Liver (tissue), 9 donors: ENCODE results near the gene DNAAF8. TPM values are rescaled to one million over a fixed set of nuclear protein-coding genes. Genes with fewer than 3 reads are reported as not detected.

Experiments used
- DNase-seq: peaks from one replicate; pipeline ENCODE4 v3.0.0-alpha.2; 2017; ENCODE audit warnings: low spot score
- H3K27ac ChIP-seq, 2 donors: one replicate each; pipeline ENCODE4 v1.7.0; 2013; ENCODE audit warnings: inconsistent platforms in 2 of 2, low read length in 2 of 2, control low read depth in 1 of 2, low read depth in 1 of 2, mild to moderate bottlenecking in 1 of 2
- H3K27me3 ChIP-seq, 4 donors: one replicate each; pipeline versions ENCODE4 v1.6.1 to v1.7.0; 2013; ENCODE audit warnings: low read length in 3 of 4, inconsistent platforms in 1 of 4, mild to moderate bottlenecking in 1 of 4, moderate library complexity in 1 of 4; ENCODE audit not compliant: control insufficient read depth in 4 of 4, insufficient read depth in 4 of 4
- H3K36me3 ChIP-seq, 4 donors: one replicate each; pipeline versions ENCODE4 v1.6.1 to v1.7.0; 2013; ENCODE audit warnings: low read length in 3 of 4, mild to moderate bottlenecking in 3 of 4, low read depth in 1 of 4, moderate library complexity in 1 of 4; ENCODE audit not compliant: control insufficient read depth in 4 of 4, insufficient read depth in 3 of 4
- H3K4me1 ChIP-seq, 4 donors: one replicate each; pipeline versions ENCODE4 v1.6.1 to v1.7.0; 2013; ENCODE audit warnings: low read length in 3 of 4, mild to moderate bottlenecking in 3 of 4, moderate library complexity in 1 of 4; ENCODE audit not compliant: control insufficient read depth in 4 of 4, insufficient read depth in 4 of 4
- H3K4me3 ChIP-seq, 3 donors: one replicate each; pipeline versions ENCODE4 v1.6.1 to v1.7.0; 2013; ENCODE audit warnings: low read length in 3 of 3, control low read depth in 1 of 3, low read depth in 1 of 3, mild to moderate bottlenecking in 1 of 3
- H3K9ac ChIP-seq, 2 donors: one replicate each; pipeline ENCODE4 v1.7.0; 2013; ENCODE audit warnings: low read length in 2 of 2, mild to moderate bottlenecking in 2 of 2, moderate library complexity in 2 of 2, control low read depth in 1 of 2, low read depth in 1 of 2
- H3K9me3 ChIP-seq, 4 donors: one replicate each; pipeline versions ENCODE4 v1.6.1 to v1.7.0; 2013; ENCODE audit warnings: low read length in 3 of 4; ENCODE audit not compliant: control insufficient read depth in 4 of 4
- EGR1 ChIP-seq, 2 donors: IDR thresholded peaks; 2 replicates each; pipeline ENCODE4 v1.6.1; 2016 to 2018; ENCODE audit warnings: antibody characterized with exemption in 2 of 2, low read depth in 2 of 2
- FOXA2 ChIP-seq: IDR thresholded peaks from 2 replicates; pipeline ENCODE4 v1.6.1; 2016; ENCODE audit warnings: antibody characterized with exemption
- HNF4G ChIP-seq: IDR thresholded peaks from 2 replicates; pipeline ENCODE4 v1.6.1; 2016; ENCODE audit warnings: antibody characterized with exemption
- JUND ChIP-seq, 2 donors: IDR thresholded peaks; 2 replicates each; pipeline ENCODE4 v1.6.1; 2016; ENCODE audit warnings: antibody characterized with exemption in 2 of 2
- NR2F2 ChIP-seq: IDR thresholded peaks from 2 replicates; pipeline ENCODE4 v1.6.1; 2016; ENCODE audit warnings: antibody characterized with exemption
- RAD21 ChIP-seq, 2 donors: IDR thresholded peaks; 2 replicates each; pipeline ENCODE4 v1.6.1; 2016; ENCODE audit warnings: antibody characterized with exemption in 2 of 2, mild to moderate bottlenecking in 2 of 2
- TAF1 ChIP-seq: conservative IDR thresholded peaks from 2 replicates; pipeline ENCODE4 v1.6.1; 2016; ENCODE audit warnings: antibody characterized with exemption, mild to moderate bottlenecking
- WGBS: extraction: QIAGEN DNeasy Blood & Tissue Kit; methylation state at CpG from one replicate; pipeline ENCODE4 v1.1.7; 2013; 5-methylcytosine and 5-hydroxymethylcytosine counted together
- polyA plus RNA-seq, 2 donors: library from polyadenylated mRNA; stranded (reverse) in 1 of 2; unstranded in 1 of 2; fragments of 200-250 nt in 1 of 2; fragments of >200 nt in 1 of 2; fragmentation: Nextera tagmentation in 1 of 2; extraction: Ambion mirVana in 1 of 2; gene quantifications; one replicate each; pipeline versions ENCODE4 v1.2.1 to v1.2.3, GENCODE V29; 2013 to 2015
- total RNA-seq, 2 donors: library from RNA; depleted of rRNA; stranded (reverse); fragments of >200 nt; gene quantifications; one replicate each; pipeline ENCODE4 v1.2.3, GENCODE V29; 2014
- TF ChIP-seq, protein P1 (sequence below): IDR thresholded peaks from 2 replicates; pipeline ENCODE4 v1.6.1; 2016; ENCODE audit warnings: antibody characterized with exemption
- TF ChIP-seq, protein P2 (sequence below): IDR thresholded peaks from 2 replicates; pipeline ENCODE4 v1.6.1; 2016; ENCODE audit warnings: antibody characterized with exemption
- TF ChIP-seq, protein P3 (sequence below): IDR thresholded peaks from 2 replicates; pipeline ENCODE4 v1.6.1; 2016; ENCODE audit warnings: antibody characterized with exemption, mild to moderate bottlenecking
- TF ChIP-seq, protein P4 (sequence below): IDR thresholded peaks from 2 replicates; pipeline ENCODE4 v1.6.1; 2016; ENCODE audit warnings: antibody characterized with exemption
- donor health status: healthy.
- donor health status: healthy.
- donor health status: healthy.
- donor health status: healthy.
- donor health status: healthy.

Gene DNAAF8
- total and polyA plus RNA-seq, 4 donors, result 0.33 to 0.75 (median 0.56) TPM

DNA sequence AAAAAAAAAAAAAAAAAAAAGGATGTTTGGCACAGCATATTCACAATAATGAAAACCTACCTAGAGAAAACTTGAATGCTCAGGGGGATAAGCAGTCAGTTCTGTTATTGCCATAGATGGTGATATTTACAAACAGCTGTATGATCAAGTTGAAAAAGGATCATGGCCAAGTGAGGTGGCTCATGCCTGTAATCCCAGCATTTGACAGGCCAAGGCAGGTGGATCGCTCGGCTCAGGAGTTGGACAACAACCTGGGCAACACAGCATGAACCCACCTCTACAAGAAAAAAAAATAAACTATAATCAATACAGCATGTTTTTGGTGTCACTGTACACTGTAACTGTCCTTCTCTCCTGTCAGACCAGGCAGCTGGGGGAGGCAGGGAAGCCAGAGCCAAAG lies 19.3 kb upstream of the DNAAF8 start:
- H3K9me3 ChIP-seq, result no peaks in the 10 kb centered on the region
- peaks cover 2 to 40% (median 21%) of the 10 kb centered on the region in 4 donors for H3K36me3 ChIP-seq
- TF ChIP-seq EGR1 (IDR thresholded peaks at IDR 0.05; ENCODE audit: low read depth in 2 of 2) (no peak), HNF4G (no peak), JUND (IDR thresholded peaks at IDR 0.05) (no peak)
- TF ChIP-seq, protein P1, sequence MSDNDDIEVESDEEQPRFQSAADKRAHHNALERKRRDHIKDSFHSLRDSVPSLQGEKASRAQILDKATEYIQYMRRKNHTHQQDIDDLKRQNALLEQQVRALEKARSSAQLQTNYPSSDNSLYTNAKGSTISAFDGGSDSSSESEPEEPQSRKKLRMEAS, result no peak
- no peaks in the 10 kb centered on the region for H3K4me1 ChIP-seq
- H3K27me3 ChIP-seq, result no peaks in the 10 kb centered on the region
- H3K4me3 ChIP-seq, result no peak overlapping the region
- 97% methylated on average over 2 of the region's 2 CpGs for WGBS
- no peak overlapping the region for H3K9ac ChIP-seq
- DNase-seq, result no peak
- no peak overlapping the region for H3K27ac ChIP-seq

DNA sequence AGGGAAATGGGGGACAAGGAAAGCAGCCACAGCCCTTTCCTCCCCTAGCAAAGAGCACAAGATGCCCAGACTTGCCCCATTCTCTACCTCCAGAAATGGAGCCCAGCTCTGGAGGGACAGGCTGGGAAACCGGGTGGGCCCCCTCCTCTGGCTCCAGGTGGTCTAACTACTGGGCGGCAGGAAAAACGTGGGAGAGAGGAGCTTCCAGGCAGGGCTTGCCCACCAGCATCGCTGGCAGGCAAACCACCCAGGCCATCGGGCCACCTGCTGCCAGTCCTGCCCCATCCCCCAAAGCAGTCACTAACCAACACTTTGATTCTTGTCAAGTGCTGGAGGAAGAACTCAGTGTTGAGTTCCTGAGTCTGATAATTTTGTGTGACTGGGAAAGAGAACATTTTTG lies 15.9 kb upstream of the DNAAF8 start:
- no peak overlapping the region for H3K27ac ChIP-seq
- H3K4me3 ChIP-seq, result no peak overlapping the region
- H3K9me3 ChIP-seq, result no peaks in the 10 kb centered on the region
- peaks cover 3 to 31% (median 18%) of the 10 kb centered on the region in 4 donors for H3K36me3 ChIP-seq
- WGBS, result 90% methylated on average over 5 of the region's 5 CpGs
- TF ChIP-seq TAF1, result no peak
- TF ChIP-seq NR2F2, result no peak
- TF ChIP-seq, protein P2, sequence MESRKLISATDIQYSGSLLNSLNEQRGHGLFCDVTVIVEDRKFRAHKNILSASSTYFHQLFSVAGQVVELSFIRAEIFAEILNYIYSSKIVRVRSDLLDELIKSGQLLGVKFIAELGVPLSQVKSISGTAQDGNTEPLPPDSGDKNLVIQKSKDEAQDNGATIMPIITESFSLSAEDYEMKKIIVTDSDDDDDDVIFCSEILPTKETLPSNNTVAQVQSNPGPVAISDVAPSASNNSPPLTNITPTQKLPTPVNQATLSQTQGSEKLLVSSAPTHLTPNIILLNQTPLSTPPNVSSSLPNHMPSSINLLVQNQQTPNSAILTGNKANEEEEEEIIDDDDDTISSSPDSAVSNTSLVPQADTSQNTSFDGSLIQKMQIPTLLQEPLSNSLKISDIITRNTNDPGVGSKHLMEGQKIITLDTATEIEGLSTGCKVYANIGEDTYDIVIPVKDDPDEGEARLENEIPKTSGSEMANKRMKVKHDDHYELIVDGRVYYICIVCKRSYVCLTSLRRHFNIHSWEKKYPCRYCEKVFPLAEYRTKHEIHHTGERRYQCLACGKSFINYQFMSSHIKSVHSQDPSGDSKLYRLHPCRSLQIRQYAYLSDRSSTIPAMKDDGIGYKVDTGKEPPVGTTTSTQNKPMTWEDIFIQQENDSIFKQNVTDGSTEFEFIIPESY, result no peak
- TF ChIP-seq, protein P1, result no peak
- H3K27me3 ChIP-seq, result no peaks in the 10 kb centered on the region
- DNase-seq, result no peak
- no peaks in the 10 kb centered on the region for H3K4me1 ChIP-seq
- H3K9ac ChIP-seq, result no peak overlapping the region

DNA sequence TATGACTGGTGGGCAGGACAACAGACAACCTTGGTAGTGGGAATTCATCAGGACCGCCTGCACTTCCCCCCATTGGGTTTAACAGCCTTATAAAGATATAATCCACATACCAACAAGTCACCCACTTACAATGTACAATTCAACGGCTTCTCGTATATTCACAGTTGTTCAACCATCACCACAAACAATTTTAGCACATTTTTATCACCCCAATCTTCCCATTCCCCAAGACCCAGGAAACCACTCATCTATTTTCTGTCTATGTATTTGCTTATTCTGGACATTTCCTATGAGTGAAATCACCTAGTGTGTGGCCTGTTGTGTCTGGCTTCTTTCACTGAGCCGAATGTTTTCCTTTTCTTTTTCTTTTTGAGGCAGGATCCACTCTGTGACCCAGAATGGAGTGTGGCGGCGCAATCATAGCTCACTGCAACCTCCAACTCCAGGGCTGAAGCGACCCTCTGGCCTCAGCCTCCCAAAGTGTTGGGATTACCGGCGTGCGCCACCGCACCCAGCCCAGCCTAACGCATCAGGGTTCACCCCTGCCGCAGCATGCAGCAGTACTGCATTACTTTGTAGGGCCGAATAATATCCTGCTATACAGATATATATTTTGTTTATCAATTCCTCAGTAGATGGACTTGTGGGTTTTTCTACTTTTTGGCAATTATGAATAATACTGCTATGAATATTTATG lies 11.1 kb upstream of the DNAAF8 start:
- no peaks in the 10 kb centered on the region for H3K27me3 ChIP-seq
- no peaks in the 10 kb centered on the region for H3K9me3 ChIP-seq
- peaks cover 11 to 40% (median 21%) of the 10 kb centered on the region in 4 donors for H3K36me3 ChIP-seq
- no peak overlapping the region for H3K4me3 ChIP-seq
- no peak for DNase-seq
- no peak overlapping the region for H3K9ac ChIP-seq
- 97% methylated on average over 14 of the region's 14 CpGs for WGBS
- no peak overlapping the region for H3K27ac ChIP-seq
- TF ChIP-seq FOXA2 (no peak), RAD21 (IDR thresholded peaks at IDR 0.05) (no peak)
- TF ChIP-seq, protein P3, sequence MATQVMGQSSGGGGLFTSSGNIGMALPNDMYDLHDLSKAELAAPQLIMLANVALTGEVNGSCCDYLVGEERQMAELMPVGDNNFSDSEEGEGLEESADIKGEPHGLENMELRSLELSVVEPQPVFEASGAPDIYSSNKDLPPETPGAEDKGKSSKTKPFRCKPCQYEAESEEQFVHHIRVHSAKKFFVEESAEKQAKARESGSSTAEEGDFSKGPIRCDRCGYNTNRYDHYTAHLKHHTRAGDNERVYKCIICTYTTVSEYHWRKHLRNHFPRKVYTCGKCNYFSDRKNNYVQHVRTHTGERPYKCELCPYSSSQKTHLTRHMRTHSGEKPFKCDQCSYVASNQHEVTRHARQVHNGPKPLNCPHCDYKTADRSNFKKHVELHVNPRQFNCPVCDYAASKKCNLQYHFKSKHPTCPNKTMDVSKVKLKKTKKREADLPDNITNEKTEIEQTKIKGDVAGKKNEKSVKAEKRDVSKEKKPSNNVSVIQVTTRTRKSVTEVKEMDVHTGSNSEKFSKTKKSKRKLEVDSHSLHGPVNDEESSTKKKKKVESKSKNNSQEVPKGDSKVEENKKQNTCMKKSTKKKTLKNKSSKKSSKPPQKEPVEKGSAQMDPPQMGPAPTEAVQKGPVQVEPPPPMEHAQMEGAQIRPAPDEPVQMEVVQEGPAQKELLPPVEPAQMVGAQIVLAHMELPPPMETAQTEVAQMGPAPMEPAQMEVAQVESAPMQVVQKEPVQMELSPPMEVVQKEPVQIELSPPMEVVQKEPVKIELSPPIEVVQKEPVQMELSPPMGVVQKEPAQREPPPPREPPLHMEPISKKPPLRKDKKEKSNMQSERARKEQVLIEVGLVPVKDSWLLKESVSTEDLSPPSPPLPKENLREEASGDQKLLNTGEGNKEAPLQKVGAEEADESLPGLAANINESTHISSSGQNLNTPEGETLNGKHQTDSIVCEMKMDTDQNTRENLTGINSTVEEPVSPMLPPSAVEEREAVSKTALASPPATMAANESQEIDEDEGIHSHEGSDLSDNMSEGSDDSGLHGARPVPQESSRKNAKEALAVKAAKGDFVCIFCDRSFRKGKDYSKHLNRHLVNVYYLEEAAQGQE, result no peak
- TF ChIP-seq, protein P4, sequence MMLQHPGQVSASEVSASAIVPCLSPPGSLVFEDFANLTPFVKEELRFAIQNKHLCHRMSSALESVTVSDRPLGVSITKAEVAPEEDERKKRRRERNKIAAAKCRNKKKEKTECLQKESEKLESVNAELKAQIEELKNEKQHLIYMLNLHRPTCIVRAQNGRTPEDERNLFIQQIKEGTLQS, result no peak
- H3K4me1 ChIP-seq, result no peaks in the 10 kb centered on the region
